Mucosa of rectum (tissue), 2 donors: ENCODE data around the gene MYH7.

Experiments used
- H3K27ac ChIP-seq, 2 donors: one replicate each; pipeline ENCODE4 v1.7.0; 2013; ENCODE audit warnings: inconsistent platforms in 2 of 2, low read depth in 2 of 2, low read length in 2 of 2
- H3K27me3 ChIP-seq, 2 donors: one replicate each; pipeline ENCODE4 v1.7.0; 2013; ENCODE audit warnings: low read length in 2 of 2; ENCODE audit not compliant: control insufficient read depth in 2 of 2, insufficient read depth in 2 of 2
- H3K36me3 ChIP-seq, 2 donors: one replicate each; pipeline ENCODE4 v1.7.0; 2013; ENCODE audit warnings: low read length in 2 of 2; ENCODE audit not compliant: control insufficient read depth in 2 of 2, insufficient read depth in 2 of 2
- H3K4me1 ChIP-seq, 2 donors: one replicate each; pipeline ENCODE4 v1.7.0; 2013; ENCODE audit warnings: low read length in 2 of 2, mild to moderate bottlenecking in 1 of 2; ENCODE audit not compliant: control insufficient read depth in 2 of 2, insufficient read depth in 2 of 2
- H3K4me3 ChIP-seq, 2 donors: one replicate each; pipeline ENCODE4 v1.7.0; 2013; ENCODE audit warnings: low read length in 2 of 2
- H3K9ac ChIP-seq, 2 donors: one replicate each; pipeline ENCODE4 v1.7.0; 2013; ENCODE audit warnings: low read length in 2 of 2, low read depth in 1 of 2, mild to moderate bottlenecking in 1 of 2
- H3K9me3 ChIP-seq, 2 donors: one replicate each; pipeline ENCODE4 v1.7.0; 2013; ENCODE audit warnings: low read length in 2 of 2; ENCODE audit not compliant: control insufficient read depth in 2 of 2
- donor health status: healthy.
- donor health status: Normal muscosa, but diverticular disease.

MYH7 gene

GRCh38 chr14:23415821-23416778 lies 19.4 kb downstream of the MYH7 start:
- H3K4me1 ChIP-seq, result no peaks in the 10 kb centered on the region
- H3K27me3 ChIP-seq, result no peaks in the 10 kb centered on the region
- H3K4me3 ChIP-seq, result no peak overlapping the region
- no peak overlapping the region for H3K9ac ChIP-seq
- no peak overlapping the region for H3K27ac ChIP-seq
- no peaks in the 10 kb centered on the region for H3K36me3 ChIP-seq
- H3K9me3 ChIP-seq, result no peaks in the 10 kb centered on the region

- no peaks in the 10 kb centered on the region for H3K4me1 ChIP-seq
- H3K9me3 ChIP-seq, result no peaks in the 10 kb centered on the region
- H3K9ac ChIP-seq, result no peak overlapping the region
- no peaks in the 10 kb centered on the region for H3K27me3 ChIP-seq
- H3K4me3 ChIP-seq, result no peak overlapping the region
- no peaks in the 10 kb centered on the region for H3K36me3 ChIP-seq
- no peak overlapping the region for H3K27ac ChIP-seq
Observed at GRCh38 chr14:23414906-23415820, 20.3 kb downstream of the MYH7 start.

GRCh38 chr14:23414254-23414653 lies 21.2 kb downstream of the MYH7 start:
- no peaks in the 10 kb centered on the region for H3K36me3 ChIP-seq
- no peaks in the 10 kb centered on the region for H3K27me3 ChIP-seq
- no peaks in the 10 kb centered on the region for H3K4me1 ChIP-seq
- no peak overlapping the region for H3K4me3 ChIP-seq
- H3K9ac ChIP-seq, result no peak overlapping the region
- H3K9me3 ChIP-seq, result no peaks in the 10 kb centered on the region
- H3K27ac ChIP-seq, result no peak overlapping the region

GRCh38 chr14:23413681-23414080 lies 21.8 kb downstream of the MYH7 start:
- H3K4me3 ChIP-seq, result no peak overlapping the region
- H3K27me3 ChIP-seq, result no peaks in the 10 kb centered on the region
- H3K4me1 ChIP-seq, result no peaks in the 10 kb centered on the region
- no peak overlapping the region for H3K9ac ChIP-seq
- H3K27ac ChIP-seq, result no peak overlapping the region
- no peaks in the 10 kb centered on the region for H3K36me3 ChIP-seq
- H3K9me3 ChIP-seq, result no peaks in the 10 kb centered on the region

DNA sequence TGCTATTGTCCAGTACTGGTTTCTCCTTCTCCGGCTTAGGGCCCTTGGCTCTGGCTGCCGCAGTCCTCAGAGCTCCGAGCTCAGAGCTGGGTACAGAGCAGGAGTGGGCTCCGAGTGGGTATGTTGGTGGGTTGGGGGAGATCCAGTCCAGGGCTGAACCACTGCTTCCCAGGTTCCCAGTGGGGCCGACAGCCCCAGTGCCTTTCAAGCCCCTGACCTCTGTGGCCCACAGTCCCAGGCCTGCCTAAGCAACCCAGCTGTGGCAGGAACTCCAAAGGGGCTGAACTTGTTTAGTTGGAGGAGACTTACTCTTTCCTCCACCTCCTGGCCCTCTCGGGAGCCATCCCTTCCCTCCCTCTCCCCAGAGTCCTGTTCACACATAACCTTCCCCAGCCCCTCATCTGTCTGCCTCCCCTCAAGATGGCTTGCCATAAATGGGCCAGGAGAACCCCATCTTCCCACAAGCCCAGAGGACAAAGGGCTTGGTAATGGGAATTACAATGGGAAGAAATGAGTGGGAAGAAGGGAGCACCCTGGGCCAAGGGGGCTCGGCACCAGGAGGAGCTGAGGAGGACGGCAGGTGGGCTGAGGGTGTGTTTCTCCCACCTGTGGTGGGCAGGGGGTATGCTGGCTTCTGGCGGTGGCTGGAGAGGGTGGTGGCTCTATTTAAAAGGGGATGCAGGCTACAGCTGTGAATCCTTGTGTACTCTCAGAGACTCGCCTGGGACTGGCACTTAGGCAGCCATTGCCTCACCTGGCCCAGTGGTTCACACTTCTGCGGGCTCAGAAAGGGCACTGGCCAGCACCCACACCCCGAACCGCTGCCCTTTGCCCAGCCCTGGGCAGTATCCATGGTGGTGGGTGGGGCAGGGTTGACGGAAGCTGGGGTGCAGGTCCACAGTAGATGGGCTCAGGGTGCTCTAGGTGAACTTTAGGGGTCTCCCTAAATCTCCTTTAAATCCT lies 23.6 kb downstream of the MYH7 start:
- Histone ChIP-seq H3K36me3 (no peaks in the 10 kb centered on the region), H3K4me3 (no peak overlapping the region), H3K4me1 (no peaks in the 10 kb centered on the region), H3K9me3 (no peaks in the 10 kb centered on the region), H3K9ac (no peak overlapping the region), H3K27me3 (no peaks in the 10 kb centered on the region), H3K27ac (no peak overlapping the region)

DNA sequence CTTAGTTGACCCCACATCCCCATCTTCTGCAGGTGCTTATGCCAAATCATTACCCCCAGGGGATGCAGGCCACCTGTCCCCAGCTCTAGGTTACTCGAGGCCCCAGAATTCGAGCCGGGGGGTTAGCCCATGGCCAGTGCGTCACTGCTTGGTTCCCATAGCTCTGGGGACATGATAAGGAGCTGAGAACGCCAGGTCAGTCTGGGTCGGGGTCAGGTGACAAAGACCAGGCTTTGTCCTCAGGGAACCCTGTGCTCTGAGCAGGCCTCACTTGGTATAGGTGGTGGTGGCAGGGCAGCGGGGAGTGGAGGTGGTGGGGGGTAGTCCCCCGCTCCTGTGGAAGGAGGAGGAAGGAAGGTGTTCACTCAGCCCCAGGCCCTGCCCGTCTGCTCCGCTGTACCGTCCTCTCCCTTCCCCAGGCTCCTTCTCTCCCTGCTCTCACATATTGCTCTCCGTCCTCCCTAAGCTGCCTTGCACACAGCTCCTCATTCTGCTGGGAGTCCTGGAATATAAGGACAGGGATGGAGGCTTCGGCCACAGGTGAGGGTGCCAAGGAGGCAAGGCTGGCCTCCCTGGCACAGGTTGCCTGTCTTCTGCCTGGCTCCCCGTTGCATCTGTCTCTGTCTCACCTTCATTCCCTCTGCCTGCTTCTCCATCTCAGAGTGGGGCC lies 25.4 kb downstream of the MYH7 start:
- H3K36me3 ChIP-seq, result no peaks in the 10 kb centered on the region
- no peaks in the 10 kb centered on the region for H3K9me3 ChIP-seq
- H3K27ac ChIP-seq, result no peak overlapping the region
- no peak overlapping the region for H3K4me3 ChIP-seq
- no peaks in the 10 kb centered on the region for H3K4me1 ChIP-seq
- H3K27me3 ChIP-seq, result no peaks in the 10 kb centered on the region
- no peak overlapping the region for H3K9ac ChIP-seq

DNA sequence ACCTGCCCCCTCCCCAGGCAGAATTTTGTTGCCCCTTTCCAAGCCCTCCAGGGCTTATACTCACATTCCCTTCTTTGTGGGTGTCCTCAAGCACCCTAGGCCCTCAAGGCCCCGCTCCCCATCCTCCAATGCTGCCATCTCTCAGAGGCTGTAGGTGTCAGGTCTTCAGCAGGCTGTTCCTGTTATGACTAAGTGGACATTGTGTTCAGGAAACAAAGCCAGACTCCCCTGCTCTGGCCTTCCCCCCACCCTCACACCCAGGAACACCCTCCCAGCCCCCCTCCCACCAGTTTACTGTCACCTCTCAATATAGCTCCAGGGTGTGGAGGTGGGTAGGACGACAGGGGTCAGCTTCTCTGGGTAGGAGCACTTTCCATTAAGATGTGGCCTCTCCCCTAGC lies 26.0 kb downstream of the MYH7 start:
- Histone ChIP-seq H3K36me3 (no peaks in the 10 kb centered on the region), H3K27ac (no peak overlapping the region), H3K27me3 (no peaks in the 10 kb centered on the region), H3K4me1 (no peaks in the 10 kb centered on the region), H3K9me3 (no peaks in the 10 kb centered on the region), H3K9ac (no peak overlapping the region), H3K4me3 (no peak overlapping the region)

DNA sequence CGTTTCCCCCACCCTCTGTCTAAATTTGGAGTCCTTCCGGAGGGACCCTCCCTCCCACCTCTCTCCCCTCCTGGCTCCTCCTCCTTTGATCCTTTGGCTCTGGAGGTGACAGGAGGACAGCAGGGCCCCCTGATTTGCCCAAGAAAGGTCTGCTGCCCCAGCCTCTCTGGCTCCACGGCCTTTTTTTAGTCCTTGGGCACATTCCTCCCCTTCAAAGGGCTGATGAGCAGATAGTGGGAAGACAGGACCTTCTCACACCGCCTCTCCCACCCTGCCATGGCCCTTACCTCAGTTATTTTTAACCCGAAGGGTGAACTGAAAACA lies 27.2 kb downstream of the MYH7 start:
- H3K4me1 ChIP-seq, result no peaks in the 10 kb centered on the region
- no peak overlapping the region for H3K27ac ChIP-seq
- H3K9me3 ChIP-seq, result no peaks in the 10 kb centered on the region
- peaks cover 0 to 3% of the 10 kb centered on the region in 2 donors for H3K27me3 ChIP-seq
- H3K36me3 ChIP-seq, result no peaks in the 10 kb centered on the region
- H3K4me3 ChIP-seq, result no peak overlapping the region
- H3K9ac ChIP-seq, result no peak overlapping the region

- H3K27ac ChIP-seq, result no peak within 1 kb of the TSS
- no peak within 1 kb of the TSS for H3K4me3 ChIP-seq
- H3K9ac ChIP-seq, result no peak within 1 kb of the TSS
- H3K36me3 ChIP-seq, result no peaks in the 10 kb centered on the region
- H3K4me1 ChIP-seq, result no peaks in the 10 kb centered on the region
- H3K27me3 ChIP-seq, result peaks cover 0 to 3% of the 10 kb centered on the region in 2 donors
- H3K9me3 ChIP-seq, result no peaks in the 10 kb centered on the region
Observed at GRCh38 chr14:23407516-23408306, 27.7 kb downstream of the MYH7 start, which contains the start of gene MYH6. MYH6 (minus strand) TSS chr14:23408273; CDS start chr14:23407223, 1,050 bp downstream.
